Mesenchymal stem cell (in vitro differentiated cells and primary cell): Measurements from ENCODE around the gene GRXCR1. TPM values are rescaled to one million over a fixed set of nuclear protein-coding genes. Genes with fewer than 3 reads are reported as not detected.

Experiments used
- DNase-seq: peaks from one replicate; pipeline ENCODE4 v3.0.0-alpha.2; 2013
- H2AFZ ChIP-seq: one replicate; pipeline ENCODE4 v1.6.1; 2013; ENCODE audit warnings: low read depth, mild to moderate bottlenecking, control low read depth, inconsistent platforms, low read length, moderate library complexity
- H2AK5ac ChIP-seq: 2 replicates; pipeline ENCODE4 v1.6.1; 2013; ENCODE audit warnings: low read length, moderate library complexity, mild to moderate bottlenecking, inconsistent platforms; ENCODE audit not compliant: severe bottlenecking
- H2BK120ac ChIP-seq: one replicate; pipeline ENCODE4 v1.6.1; 2013; ENCODE audit warnings: low read depth, mild to moderate bottlenecking, inconsistent platforms, low read length, moderate library complexity
- H2BK12ac ChIP-seq, 2 experiments: one replicate each; pipeline ENCODE4 v1.6.1; 2013; ENCODE audit warnings: inconsistent platforms in 2 of 2, low read length in 2 of 2, mild to moderate bottlenecking in 2 of 2, moderate library complexity in 2 of 2, control low read depth in 1 of 2
- H2BK15ac ChIP-seq: one replicate; pipeline ENCODE4 v1.6.1; 2013; ENCODE audit warnings: mild to moderate bottlenecking, low read depth, inconsistent platforms; ENCODE audit not compliant: poor library complexity, severe bottlenecking
- H2BK5ac ChIP-seq: 2 replicates; pipeline ENCODE4 v1.6.1; 2013; ENCODE audit warnings: low read depth, mild to moderate bottlenecking, low read length, control low read depth, inconsistent platforms; ENCODE audit not compliant: poor library complexity, severe bottlenecking
- H3K14ac ChIP-seq, 2 experiments: one replicate each; pipeline ENCODE4 v1.6.1; 2013; ENCODE audit warnings: inconsistent platforms in 2 of 2, low read length in 2 of 2, control low read depth in 1 of 2, mild to moderate bottlenecking in 1 of 2, moderate library complexity in 1 of 2
- H3K18ac ChIP-seq, 2 experiments: one replicate each; pipeline ENCODE4 v1.6.1; 2013; ENCODE audit warnings: inconsistent platforms in 2 of 2, low read length in 2 of 2, control low read depth in 1 of 2, low read depth in 1 of 2, mild to moderate bottlenecking in 1 of 2
- H3K23ac ChIP-seq, 2 experiments: one replicate each; pipeline ENCODE4 v1.6.1; 2013; ENCODE audit warnings: inconsistent platforms in 2 of 2, low read length in 2 of 2, mild to moderate bottlenecking in 2 of 2, moderate library complexity in 2 of 2, control low read depth in 1 of 2
- H3K27ac ChIP-seq: 2 replicates; pipeline ENCODE4 v1.5.1; 2013; ENCODE audit warnings: mild to moderate bottlenecking, moderate library complexity, low read length, control low read depth, inconsistent platforms; ENCODE audit not compliant: poor library complexity, severe bottlenecking
- H3K27me3 ChIP-seq, 2 experiments: 2 replicates each; pipeline versions ENCODE4 v1.6.1 to v1.7.0; 2013; ENCODE audit warnings: low read length in 2 of 2, mild to moderate bottlenecking in 2 of 2, moderate library complexity in 2 of 2, control low read depth in 1 of 2, inconsistent platforms in 1 of 2; ENCODE audit not compliant: control insufficient read depth in 1 of 2, insufficient read depth in 1 of 2
- H3K36me3 ChIP-seq, 2 experiments: 2 replicates each; pipeline versions ENCODE4 v1.6.1 to v1.7.0; 2013; ENCODE audit warnings: low read length in 2 of 2, control low read depth in 1 of 2, inconsistent platforms in 1 of 2, low read depth in 1 of 2, mild to moderate bottlenecking in 1 of 2; ENCODE audit not compliant: insufficient read depth in 2 of 2, control insufficient read depth in 1 of 2
- H3K4ac ChIP-seq, 2 experiments: one replicate each; pipeline ENCODE4 v1.6.1; 2013; ENCODE audit warnings: inconsistent platforms in 2 of 2, low read length in 2 of 2, mild to moderate bottlenecking in 2 of 2, moderate library complexity in 2 of 2, control low read depth in 1 of 2, low read depth in 1 of 2
- H3K4me1 ChIP-seq: 2 replicates; pipeline ENCODE4 v1.6.1; 2013; ENCODE audit warnings: low read depth, low read length, control low read depth; ENCODE audit not compliant: control insufficient read depth, insufficient read depth
- H3K4me2 ChIP-seq: 2 replicates; pipeline ENCODE4 v1.6.1; 2013; ENCODE audit warnings: low read length, mild to moderate bottlenecking, inconsistent platforms; ENCODE audit not compliant: poor library complexity, severe bottlenecking
- H3K4me3 ChIP-seq, 2 experiments: 2 replicates each; pipeline versions ENCODE4 v1.5.1 to v1.7.0; 2013; ENCODE audit warnings: low read length in 2 of 2, mild to moderate bottlenecking in 2 of 2, control low read depth in 1 of 2, low read depth in 1 of 2; ENCODE audit not compliant: insufficient read depth in 1 of 2
- H3K79me1 ChIP-seq: replicated peaks from 2 replicates; pipeline ENCODE4 v1.6.1; 2013; ENCODE audit warnings: mild to moderate bottlenecking, control low read depth, low read length, inconsistent platforms; ENCODE audit not compliant: poor library complexity, severe bottlenecking
- H3K9ac ChIP-seq: 2 replicates; pipeline ENCODE4 v1.7.0; 2013; ENCODE audit warnings: mild to moderate bottlenecking, low read length, moderate library complexity
- H3K9me3 ChIP-seq: 2 replicates; pipeline ENCODE4 v1.7.0; 2013; ENCODE audit warnings: mild to moderate bottlenecking, low read length; ENCODE audit not compliant: control insufficient read depth
- H4K8ac ChIP-seq: one replicate; pipeline ENCODE4 v1.6.1; 2013; ENCODE audit warnings: inconsistent platforms, mild to moderate bottlenecking, low read length, moderate library complexity
- H4K91ac ChIP-seq: one replicate; pipeline ENCODE4 v1.6.1; 2013; ENCODE audit warnings: mild to moderate bottlenecking, low read length, inconsistent platforms
- WGBS: methylation state at CpG from one replicate; pipeline ENCODE4 v1.1.7; 2013; ENCODE audit warnings: mixed read lengths; 5-methylcytosine and 5-hydroxymethylcytosine counted together
- polyA plus RNA-seq, 2 experiments: library from polyadenylated mRNA; stranded (reverse); fragments of 200-250 nt; gene quantifications; one replicate each; pipeline ENCODE4 v1.2.3, GENCODE V29; 2013

The GRXCR1 gene
- polyA plus RNA-seq (2013, experiment 1 of 2) = not detected
- polyA plus RNA-seq (2013, experiment 2 of 2) = not detected

GRCh38 chr4:42892413-42892812, at the start of gene GRXCR1:
Gene GRXCR1 (plus strand): TSS chr4:42892713. CDS start chr4:42893267, 554 bp downstream.
- H2AFZ ChIP-seq = no peak within 1 kb of the TSS

DNA sequence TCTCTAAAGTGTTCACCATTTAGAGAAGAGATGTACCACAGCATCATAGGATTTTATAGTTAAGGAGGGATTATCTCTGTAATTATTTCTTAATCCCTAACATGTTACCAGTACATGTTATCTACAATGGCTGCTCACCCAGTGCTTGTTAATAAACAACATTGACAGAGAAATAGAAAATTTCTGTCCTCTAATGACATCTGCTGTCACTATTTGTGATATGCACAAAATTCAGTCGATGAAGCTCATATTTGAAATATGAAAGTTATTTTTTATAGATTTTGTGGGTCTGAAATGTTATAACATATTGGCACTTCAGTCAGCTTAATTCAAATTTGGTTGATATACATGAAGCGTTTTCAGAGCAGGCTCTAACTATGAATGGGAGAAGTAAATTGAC, 48.8 kb upstream of the GRXCR1 start:
- Histone ChIP-seq H3K79me1 (no peaks in the 10 kb centered on the region), H3K4me3 (no peak overlapping the region), H4K8ac (no peak overlapping the region), H2AFZ (no peak overlapping the region), H4K91ac (no peak overlapping the region), H2BK120ac (no peak overlapping the region), H3K4me2 (no peak overlapping the region), H3K14ac (no peak overlapping the region), H2BK12ac (no peak overlapping the region), H3K27ac (no peak overlapping the region), H3K4me1 (no peaks in the 10 kb centered on the region), H3K36me3 (no peaks in the 10 kb centered on the region), H3K9me3 (no peaks in the 10 kb centered on the region), H3K4ac (no peak overlapping the region), H3K27me3 (no peaks in the 10 kb centered on the region), H2BK15ac (no peak overlapping the region), H2BK5ac (no peak overlapping the region), H2AK5ac (no peak overlapping the region), H3K9ac (no peak overlapping the region), H3K18ac (no peak overlapping the region), H3K23ac (no peak overlapping the region)
- DNase-seq = no peak
- WGBS = 70% methylated on average over 2 of the region's 2 CpGs

More at GRCh38 chr4:42892413-42892812, at the start of gene GRXCR1:
- Histone ChIP-seq H2BK5ac (no peak within 1 kb of the TSS), H3K4ac (no peak within 1 kb of the TSS), H3K79me1 (no peaks in the 10 kb centered on the region), H3K23ac (no peak within 1 kb of the TSS), H3K9ac (no peak within 1 kb of the TSS), H3K9me3 (no peaks in the 10 kb centered on the region), H3K4me3 (no peak within 1 kb of the TSS), H3K36me3 (no peaks in the 10 kb centered on the region), H3K4me1 (no peaks in the 10 kb centered on the region), H2AK5ac (no peak within 1 kb of the TSS), H3K14ac (no peak within 1 kb of the TSS), H3K27ac (no peak within 1 kb of the TSS), H4K8ac (no peak within 1 kb of the TSS), H3K4me2 (no peak within 1 kb of the TSS), H4K91ac (no peak within 1 kb of the TSS), H2BK120ac (no peak within 1 kb of the TSS), H3K27me3 (no peaks in the 10 kb centered on the region), H2BK12ac (no peak within 1 kb of the TSS), H3K18ac (no peak within 1 kb of the TSS), H2BK15ac (no peak within 1 kb of the TSS)
- no peak for DNase-seq
- WGBS = 86% methylated on average over 1 of the region's 2 CpGs

- no peaks in the 10 kb centered on the region for H3K36me3 ChIP-seq
- H3K27ac ChIP-seq = no peak overlapping the region
- no peak overlapping the region for H3K14ac ChIP-seq
- H3K27me3 ChIP-seq = no peaks in the 10 kb centered on the region
- H3K4me2 ChIP-seq = no peak overlapping the region
- no peak overlapping the region for H4K91ac ChIP-seq
- no peak overlapping the region for H2AK5ac ChIP-seq
- H3K9ac ChIP-seq = no peak overlapping the region
- H2BK15ac ChIP-seq = no peak overlapping the region
- no peak overlapping the region for H3K4ac ChIP-seq
- DNase-seq = no peak
- H2BK120ac ChIP-seq = no peak overlapping the region
- 75% methylated on average over 3 of the region's 3 CpGs for WGBS
- no peaks in the 10 kb centered on the region for H3K9me3 ChIP-seq
- no peak overlapping the region for H2AFZ ChIP-seq
- H4K8ac ChIP-seq = no peak overlapping the region
- no peaks in the 10 kb centered on the region for H3K79me1 ChIP-seq
- H3K4me3 ChIP-seq = no peak overlapping the region
- H2BK12ac ChIP-seq = no peak overlapping the region
- no peak overlapping the region for H3K23ac ChIP-seq
- no peak overlapping the region for H3K18ac ChIP-seq
- no peak overlapping the region for H2BK5ac ChIP-seq
- no peaks in the 10 kb centered on the region for H3K4me1 ChIP-seq
These were observed 48.0 kb upstream of the GRXCR1 start for GRCh38 chr4:42844422-42845070.

GRCh38 chr4:42845586-42845985, 46.9 kb upstream of the GRXCR1 start:
- no peak overlapping the region for H3K23ac ChIP-seq
- no peak overlapping the region for H3K4me2 ChIP-seq
- no peak overlapping the region for H2BK5ac ChIP-seq
- WGBS = no CpG with 5 or more reads among the region's 1 CpG
- H3K27me3 ChIP-seq = no peaks in the 10 kb centered on the region
- no peak overlapping the region for H2BK120ac ChIP-seq
- no peak overlapping the region for H2BK15ac ChIP-seq
- H3K4ac ChIP-seq = no peak overlapping the region
- H2AFZ ChIP-seq = no peak overlapping the region
- no peaks in the 10 kb centered on the region for H3K36me3 ChIP-seq
- no peak overlapping the region for H4K91ac ChIP-seq
- H3K9ac ChIP-seq = no peak overlapping the region
- H4K8ac ChIP-seq = no peak overlapping the region
- peaks cover 7% of the 10 kb centered on the region for H3K9me3 ChIP-seq
- H3K27ac ChIP-seq = no peak overlapping the region
- no peak overlapping the region for H3K14ac ChIP-seq
- H3K18ac ChIP-seq = no peak overlapping the region
- H2BK12ac ChIP-seq = no peak overlapping the region
- no peaks in the 10 kb centered on the region for H3K79me1 ChIP-seq
- no peak overlapping the region for H2AK5ac ChIP-seq
- H3K4me1 ChIP-seq = no peaks in the 10 kb centered on the region
- peak; percentile 2 for DNase-seq
- no peak overlapping the region for H3K4me3 ChIP-seq
